Mucosa of descending colon (tissue), 3 donors: ENCODE data around the gene RELT. TPM values are rescaled to one million over a fixed set of nuclear protein-coding genes. Genes with fewer than 3 reads are reported as not detected.

Source experiments
- ATAC-seq: fragments of 200-7000 bp; cut with Tn5 transposase; one replicate; pipeline ENCODE4 v1.9.1; 2020; ENCODE audit warnings: mild to moderate bottlenecking, moderate library complexity
- DNase-seq, 3 donors: peaks; one replicate each; pipeline ENCODE4 v3.0.0-alpha.2; 2020
- H3K36me3 ChIP-seq: fragments of 200-600 bp; one replicate; pipeline ENCODE4 v1.8.0; 2021; ENCODE audit warnings: low read depth, mild to moderate bottlenecking
- H3K4me1 ChIP-seq: fragments of 200-600 bp; one replicate; pipeline ENCODE4 v1.8.0; 2021; ENCODE audit warnings: low read depth, mild to moderate bottlenecking
- H3K4me3 ChIP-seq: fragments of 200-600 bp; one replicate; pipeline ENCODE4 v1.8.0; 2021; ENCODE audit warnings: mild to moderate bottlenecking
- H3K9me3 ChIP-seq: fragments of 200-600 bp; one replicate; pipeline ENCODE4 v1.8.0; 2021; ENCODE audit warnings: mild to moderate bottlenecking
- CTCF ChIP-seq: fragments of 200-600 bp; IDR thresholded peaks from one replicate; pipeline ENCODE4 v1.8.0; 2022; ENCODE audit warnings: antibody characterized with exemption, mild to moderate bottlenecking
- intact Hi-C, 2 donors: fragments of 100-400 bp; cut with DNase I in 1 of 2; cut with micrococcal nuclease in 1 of 2; formaldehyde crosslinking; loops; one replicate each; pipeline versions ENCODE4 v1.11.0 to v1.11.1; 2022; cut with DNase I, micrococcal nuclease
- total RNA-seq, 3 donors: library from RNA; stranded (reverse); fragmentation: NEBNext Ultra II Directional in 2 of 3; extraction: Animal tissue kit (Norgen Biotek cat#: 25700) in 2 of 3; gene quantifications; one replicate each; pipeline versions ENCODE4 v1.2.1 to v1.2.4, GENCODE V29; 2021 to 2023
- donor health status: DM: no; HTN: no; CAD: no; lungs with moderate emphysema.
- donor health status: DM: no; HTN: no; CAD: no.
- donor health status: DM: no; HTN: yes; CAD: no.

RELT gene
- total RNA-seq, 3 donors from 2014 or later, result 2.3 to 4.7 (median 4.4) TPM

DNA sequence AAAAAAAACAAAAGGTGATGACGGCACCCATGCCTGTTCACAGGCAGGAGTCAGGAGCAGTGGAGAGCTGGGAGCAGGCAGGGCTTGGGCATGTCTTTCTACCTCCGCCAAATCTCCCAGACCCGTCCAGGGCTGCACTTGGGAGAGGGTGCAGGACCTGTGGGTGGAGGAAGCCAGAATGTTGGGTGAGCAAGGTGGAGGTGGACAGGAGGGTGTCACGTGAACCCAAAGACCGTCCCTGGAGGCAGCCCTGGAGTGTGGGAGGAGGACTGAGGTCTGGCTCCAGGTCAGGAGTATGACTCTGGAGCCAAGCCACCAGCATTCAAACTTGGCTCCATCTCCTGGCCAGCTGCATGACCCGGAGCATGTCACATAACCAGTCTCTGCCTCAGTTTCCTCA, 26.6 kb upstream of the RELT start:
- H3K4me3 ChIP-seq, result no peak overlapping the region
- intact Hi-C loops, result no loop called here
- TF ChIP-seq CTCF, result no peak

DNA sequence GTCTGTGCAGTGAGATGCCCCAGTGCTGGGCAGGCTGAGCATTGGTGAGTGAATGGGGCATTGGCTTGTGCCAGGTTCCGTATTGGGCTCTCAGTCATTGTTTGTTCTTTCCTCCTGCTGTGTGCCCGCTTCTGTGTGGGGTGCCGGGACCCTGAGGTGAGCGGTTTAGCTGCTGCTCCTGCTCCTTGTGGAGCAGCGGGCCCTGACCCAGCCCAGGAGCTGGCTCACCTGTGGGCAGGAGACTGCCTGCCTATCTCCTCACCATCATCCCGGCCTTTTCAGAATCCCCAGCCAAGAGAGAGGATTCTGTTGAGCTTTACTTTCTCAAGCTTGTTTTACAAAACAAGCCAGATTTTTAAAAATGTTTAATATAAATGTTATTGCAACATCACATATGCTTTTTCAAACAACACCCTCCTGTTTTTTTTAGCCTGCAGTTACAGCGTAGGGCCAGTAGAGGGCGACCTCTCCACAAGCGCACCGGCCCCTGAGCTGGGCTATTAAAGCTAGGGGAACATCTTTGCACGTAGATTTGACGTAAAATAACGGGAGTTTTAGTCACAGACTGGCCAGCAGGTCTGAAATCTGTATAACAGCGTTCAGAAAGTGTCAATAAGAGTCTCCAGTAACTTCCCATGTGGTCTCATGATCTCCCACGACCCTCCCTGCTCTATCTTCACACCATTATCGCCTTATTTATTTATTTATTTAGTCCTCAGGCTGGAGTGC, 25.1 kb upstream of the RELT start:
- H3K4me1 ChIP-seq, result no peaks in the 10 kb centered on the region
- peak; percentile 98 for TF ChIP-seq CTCF
- H3K4me3 ChIP-seq, result no peak overlapping the region
- peak in 2 of 3 donors; percentile 45 to 53 for DNase-seq
- H3K9me3 ChIP-seq, result no peaks in the 10 kb centered on the region
- intact Hi-C loops, result no loop called here
- H3K36me3 ChIP-seq, result no peaks in the 10 kb centered on the region
- peak; percentile 87 for ATAC-seq

More for the DNA sequence above, 26.6 kb upstream of the RELT start:
- H3K9me3 ChIP-seq, result no peaks in the 10 kb centered on the region
- no peaks in the 10 kb centered on the region for H3K36me3 ChIP-seq
- ATAC-seq (no peak), DNase-seq (no peak)
- H3K4me1 ChIP-seq, result no peaks in the 10 kb centered on the region

GRCh38 chr11:73353422-73353821, 22.8 kb upstream of the RELT start:
- H3K9me3 ChIP-seq, result no peaks in the 10 kb centered on the region
- no peaks in the 10 kb centered on the region for H3K36me3 ChIP-seq
- ATAC-seq (no peak), DNase-seq (no peak)
- H3K4me3 ChIP-seq, result no peak overlapping the region
- TF ChIP-seq CTCF, result no peak
- intact Hi-C loops, result no loop called here
- H3K4me1 ChIP-seq, result no peaks in the 10 kb centered on the region

DNA sequence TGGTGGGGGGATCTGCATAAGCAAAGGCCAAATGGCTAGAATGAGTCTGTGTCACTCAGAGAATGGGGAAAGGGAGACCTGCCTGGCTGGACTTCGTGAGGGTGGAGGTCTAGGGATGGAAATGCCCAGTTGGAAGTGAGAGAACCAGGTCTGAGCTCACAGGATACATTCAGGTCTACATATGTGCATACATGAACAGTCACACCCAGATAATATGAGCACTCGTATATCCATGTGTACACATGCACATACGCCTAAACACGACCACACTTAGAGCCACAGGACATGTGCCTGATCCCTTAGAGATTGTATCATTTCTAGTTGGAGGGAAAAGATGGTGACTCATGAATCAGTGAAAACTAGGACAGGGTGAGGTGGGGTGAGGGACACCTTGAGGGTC, 21.1 kb upstream of the RELT start:
- no peak for TF ChIP-seq CTCF
- Histone ChIP-seq H3K4me1 (no peaks in the 10 kb centered on the region), H3K36me3 (no peaks in the 10 kb centered on the region), H3K9me3 (no peaks in the 10 kb centered on the region), H3K4me3 (no peak overlapping the region)
- intact Hi-C loops, result no loop called here
- ATAC-seq, result no peak
- DNase-seq, result no peak

DNA sequence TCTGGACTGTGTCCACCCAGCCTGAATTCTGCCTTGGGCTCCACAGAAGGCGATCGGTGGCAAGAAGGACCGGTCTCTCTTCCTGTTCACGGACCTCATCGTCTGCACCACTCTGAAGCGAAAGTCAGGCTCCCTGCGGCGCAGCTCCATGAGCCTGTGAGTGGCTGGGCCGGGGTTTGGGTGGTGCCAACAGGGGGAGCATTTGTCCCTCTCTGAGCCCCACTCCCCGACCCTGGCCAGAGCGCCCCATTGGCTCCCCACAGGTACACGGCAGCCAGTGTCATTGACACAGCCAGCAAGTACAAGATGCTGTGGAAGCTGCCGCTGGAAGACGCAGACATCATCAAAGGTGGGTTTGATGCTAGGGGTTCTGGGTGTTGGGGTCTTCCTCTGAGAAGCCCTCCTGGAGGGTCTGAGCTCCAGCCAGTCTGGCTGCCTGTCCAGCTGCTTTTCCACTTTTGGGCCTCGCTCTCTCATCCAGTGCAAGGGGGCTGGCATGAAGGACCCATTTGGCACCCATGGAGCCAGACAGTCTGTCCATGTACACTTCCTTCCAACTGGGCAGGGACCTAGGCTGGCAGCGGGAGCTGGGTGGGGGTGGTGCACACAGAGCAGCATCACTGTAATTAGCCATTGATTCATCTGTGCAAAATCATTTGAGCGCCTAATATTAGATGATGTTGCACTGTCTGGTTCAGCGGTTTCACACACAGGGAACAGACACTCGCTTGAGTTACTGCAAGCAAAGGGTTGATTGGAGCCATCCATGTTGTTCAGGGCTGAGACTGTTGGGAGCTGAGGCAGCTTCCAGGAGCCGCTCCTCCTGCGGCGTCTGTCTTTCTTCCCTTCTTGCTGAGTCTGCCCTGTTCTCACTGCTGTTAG, 19.0 kb upstream of the RELT start:
- TF ChIP-seq CTCF, result no peak
- DNase-seq (no peak), ATAC-seq (no peak)
- Histone ChIP-seq H3K36me3 (no peaks in the 10 kb centered on the region), H3K9me3 (no peaks in the 10 kb centered on the region), H3K4me3 (no peak overlapping the region), H3K4me1 (no peaks in the 10 kb centered on the region)
- intact Hi-C loops, result no loop called here
